ENCODE results near the gene NXN.
"Not testable (repeated sequence)": the region's sequence is repeated elsewhere in the genome, so short reads cannot be mapped to it uniquely, and the experiment has no call there.

Gene NXN

DNA sequence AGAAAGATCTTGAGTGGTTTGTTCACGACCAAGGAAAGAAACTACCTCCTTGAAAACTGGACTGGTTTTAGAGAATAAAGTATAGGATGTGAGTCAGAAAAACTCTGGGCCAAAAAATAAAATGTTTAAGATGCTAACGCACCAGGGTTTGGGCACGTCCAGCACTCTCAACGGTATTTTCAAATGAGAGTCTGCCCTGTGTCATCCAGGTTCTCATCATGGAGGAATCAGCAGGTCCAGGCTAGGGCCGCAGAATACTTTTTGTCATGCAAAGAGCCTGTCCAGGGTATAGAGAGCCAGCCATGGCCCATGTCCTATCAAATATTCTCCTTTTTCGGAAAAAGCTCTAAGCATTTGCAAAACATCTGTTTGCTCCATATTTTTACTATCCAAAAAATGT, 2.4 kb downstream of the NXN start:
- peaks cover 8% of the 10 kb centered on the region for H3K27me3 ChIP-seq (ENCODE audit: insufficient read depth, poor library complexity, severe bottlenecking)
- no peak for TF ChIP-seq POLR2AphosphoS5 (IDR thresholded peaks at IDR 0.05; ENCODE audit: low read depth)
- TF ChIP-seq, protein P1, sequence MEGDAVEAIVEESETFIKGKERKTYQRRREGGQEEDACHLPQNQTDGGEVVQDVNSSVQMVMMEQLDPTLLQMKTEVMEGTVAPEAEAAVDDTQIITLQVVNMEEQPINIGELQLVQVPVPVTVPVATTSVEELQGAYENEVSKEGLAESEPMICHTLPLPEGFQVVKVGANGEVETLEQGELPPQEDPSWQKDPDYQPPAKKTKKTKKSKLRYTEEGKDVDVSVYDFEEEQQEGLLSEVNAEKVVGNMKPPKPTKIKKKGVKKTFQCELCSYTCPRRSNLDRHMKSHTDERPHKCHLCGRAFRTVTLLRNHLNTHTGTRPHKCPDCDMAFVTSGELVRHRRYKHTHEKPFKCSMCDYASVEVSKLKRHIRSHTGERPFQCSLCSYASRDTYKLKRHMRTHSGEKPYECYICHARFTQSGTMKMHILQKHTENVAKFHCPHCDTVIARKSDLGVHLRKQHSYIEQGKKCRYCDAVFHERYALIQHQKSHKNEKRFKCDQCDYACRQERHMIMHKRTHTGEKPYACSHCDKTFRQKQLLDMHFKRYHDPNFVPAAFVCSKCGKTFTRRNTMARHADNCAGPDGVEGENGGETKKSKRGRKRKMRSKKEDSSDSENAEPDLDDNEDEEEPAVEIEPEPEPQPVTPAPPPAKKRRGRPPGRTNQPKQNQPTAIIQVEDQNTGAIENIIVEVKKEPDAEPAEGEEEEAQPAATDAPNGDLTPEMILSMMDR (IDR thresholded peaks at IDR 0.05; ENCODE audit: insufficient read depth, low read length) = no peak
- no peak for TF ChIP-seq SPI1 (IDR thresholded peaks at IDR 0.05; ENCODE audit: borderline replicate concordance, low read depth)
- no peak for TF ChIP-seq GABPA (IDR thresholded peaks at IDR 0.05; ENCODE audit: low read depth)
- TF ChIP-seq, protein P2, sequence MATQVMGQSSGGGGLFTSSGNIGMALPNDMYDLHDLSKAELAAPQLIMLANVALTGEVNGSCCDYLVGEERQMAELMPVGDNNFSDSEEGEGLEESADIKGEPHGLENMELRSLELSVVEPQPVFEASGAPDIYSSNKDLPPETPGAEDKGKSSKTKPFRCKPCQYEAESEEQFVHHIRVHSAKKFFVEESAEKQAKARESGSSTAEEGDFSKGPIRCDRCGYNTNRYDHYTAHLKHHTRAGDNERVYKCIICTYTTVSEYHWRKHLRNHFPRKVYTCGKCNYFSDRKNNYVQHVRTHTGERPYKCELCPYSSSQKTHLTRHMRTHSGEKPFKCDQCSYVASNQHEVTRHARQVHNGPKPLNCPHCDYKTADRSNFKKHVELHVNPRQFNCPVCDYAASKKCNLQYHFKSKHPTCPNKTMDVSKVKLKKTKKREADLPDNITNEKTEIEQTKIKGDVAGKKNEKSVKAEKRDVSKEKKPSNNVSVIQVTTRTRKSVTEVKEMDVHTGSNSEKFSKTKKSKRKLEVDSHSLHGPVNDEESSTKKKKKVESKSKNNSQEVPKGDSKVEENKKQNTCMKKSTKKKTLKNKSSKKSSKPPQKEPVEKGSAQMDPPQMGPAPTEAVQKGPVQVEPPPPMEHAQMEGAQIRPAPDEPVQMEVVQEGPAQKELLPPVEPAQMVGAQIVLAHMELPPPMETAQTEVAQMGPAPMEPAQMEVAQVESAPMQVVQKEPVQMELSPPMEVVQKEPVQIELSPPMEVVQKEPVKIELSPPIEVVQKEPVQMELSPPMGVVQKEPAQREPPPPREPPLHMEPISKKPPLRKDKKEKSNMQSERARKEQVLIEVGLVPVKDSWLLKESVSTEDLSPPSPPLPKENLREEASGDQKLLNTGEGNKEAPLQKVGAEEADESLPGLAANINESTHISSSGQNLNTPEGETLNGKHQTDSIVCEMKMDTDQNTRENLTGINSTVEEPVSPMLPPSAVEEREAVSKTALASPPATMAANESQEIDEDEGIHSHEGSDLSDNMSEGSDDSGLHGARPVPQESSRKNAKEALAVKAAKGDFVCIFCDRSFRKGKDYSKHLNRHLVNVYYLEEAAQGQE (IDR thresholded peaks at IDR 0.05; ENCODE audit: insufficient replicate concordance, low read depth) = no peak
- no peak overlapping the region for H3K27ac ChIP-seq (replicated peaks)
- DNase-seq (ENCODE audit: low read depth in 1 of 2, low spot score in 1 of 2) = no peak
- H3K4me3 ChIP-seq (replicated peaks; ENCODE audit: insufficient read depth, low read length) = no peak overlapping the region

DNA sequence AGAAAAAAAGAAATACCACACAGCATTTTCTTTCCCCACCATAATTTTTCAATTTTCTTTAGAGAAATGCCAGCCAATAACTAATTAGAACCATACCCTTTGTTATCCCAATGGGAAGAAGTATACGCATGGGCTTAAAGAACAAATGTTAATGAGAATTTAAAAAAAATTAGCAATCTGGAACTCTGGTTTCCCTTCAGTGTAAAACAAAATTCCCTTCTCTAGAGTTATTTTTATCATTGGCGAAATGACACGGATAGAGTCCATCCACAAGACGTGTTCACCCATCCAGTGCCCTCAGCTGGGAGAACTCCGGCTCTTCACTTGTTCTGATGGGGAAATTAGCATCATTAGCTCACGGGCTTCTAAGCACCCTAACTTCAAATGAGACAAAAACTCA, 3.3 kb downstream of the NXN start:
- no peak for TF ChIP-seq POLR2AphosphoS5 (IDR thresholded peaks at IDR 0.05; ENCODE audit: low read depth)
- TF ChIP-seq GABPA (IDR thresholded peaks at IDR 0.05; ENCODE audit: low read depth) = no peak
- TF ChIP-seq SPI1 (IDR thresholded peaks at IDR 0.05; ENCODE audit: borderline replicate concordance, low read depth) = no peak
- no peak overlapping the region for H3K27ac ChIP-seq (replicated peaks)
- peaks cover 8% of the 10 kb centered on the region for H3K27me3 ChIP-seq (ENCODE audit: insufficient read depth, poor library complexity, severe bottlenecking)
- no peak overlapping the region for H3K4me3 ChIP-seq (replicated peaks; ENCODE audit: insufficient read depth, low read length)
- DNase-seq (ENCODE audit: low read depth in 1 of 2, low spot score in 1 of 2) = no peak

DNA sequence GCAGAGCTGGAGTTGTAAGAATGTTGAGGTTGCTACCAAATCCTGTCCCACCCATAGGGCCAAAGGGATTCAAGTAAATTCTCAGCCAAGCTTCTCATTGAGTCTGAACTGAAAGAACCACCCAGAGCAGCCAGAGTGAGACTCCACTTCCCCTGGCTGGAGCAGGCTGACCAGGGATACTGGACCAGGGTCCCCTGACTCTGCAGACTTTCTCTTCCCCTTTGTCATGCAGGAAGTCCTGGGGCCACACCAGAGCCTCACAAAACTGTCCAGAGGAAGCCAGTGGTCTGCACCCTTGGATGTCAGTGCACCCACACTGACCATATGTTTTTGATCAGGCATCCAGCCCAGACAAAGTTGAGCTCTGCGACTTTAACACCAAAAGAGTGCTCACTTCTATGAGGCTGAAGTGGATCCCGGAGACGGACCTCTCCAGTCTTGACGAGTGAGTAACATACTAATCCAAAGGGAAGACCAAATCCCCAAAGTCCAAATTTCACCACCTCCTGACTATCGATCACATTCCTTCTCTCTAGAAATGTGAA, 4.1 kb downstream of the NXN start:
- Histone ChIP-seq H3K4me3 (replicated peaks; ENCODE audit: insufficient read depth, low read length) (no peak overlapping the region), H3K27ac (replicated peaks) (no peak overlapping the region), H3K27me3 (ENCODE audit: insufficient read depth, poor library complexity, severe bottlenecking) (peaks cover 8% of the 10 kb centered on the region)
- TF ChIP-seq, protein P2 (IDR thresholded peaks at IDR 0.05; ENCODE audit: insufficient replicate concordance, low read depth) = no peak
- no peak for TF ChIP-seq SPI1 (IDR thresholded peaks at IDR 0.05; ENCODE audit: borderline replicate concordance, low read depth)
- TF ChIP-seq POLR2AphosphoS5 (IDR thresholded peaks at IDR 0.05; ENCODE audit: low read depth) = no peak
- TF ChIP-seq, protein P1 (IDR thresholded peaks at IDR 0.05; ENCODE audit: insufficient read depth, low read length) = no peak
- no peak for TF ChIP-seq GABPA (IDR thresholded peaks at IDR 0.05; ENCODE audit: low read depth)
- no peak for DNase-seq (ENCODE audit: low read depth in 1 of 2, low spot score in 1 of 2)

DNA sequence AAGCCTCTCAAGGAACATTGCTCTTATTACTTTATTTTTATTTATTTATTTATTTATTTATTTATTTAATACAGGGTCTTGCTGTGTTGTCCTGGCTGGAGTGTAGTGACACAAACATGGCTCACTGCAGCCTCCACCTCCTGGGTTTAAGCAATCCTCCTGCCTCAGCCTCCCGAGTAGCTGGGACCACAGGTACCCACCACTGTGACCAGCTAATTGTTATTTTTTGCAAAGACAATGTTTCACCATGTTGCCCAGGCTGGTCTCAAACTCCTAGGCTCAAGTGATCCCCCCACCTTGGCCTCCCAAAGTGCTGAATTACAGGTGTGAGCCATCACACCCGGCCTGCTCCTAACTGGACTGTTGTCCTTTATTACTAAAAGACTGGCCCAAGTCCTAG, 4.8 kb downstream of the NXN start:
- DNase-seq (ENCODE audit: low read depth in 1 of 2, low spot score in 1 of 2); H3K27ac ChIP-seq (replicated peaks); H3K4me3 ChIP-seq (replicated peaks; ENCODE audit: insufficient read depth, low read length); H3K27me3 ChIP-seq (ENCODE audit: insufficient read depth, poor library complexity, severe bottlenecking): not testable (repeated sequence)

DNA sequence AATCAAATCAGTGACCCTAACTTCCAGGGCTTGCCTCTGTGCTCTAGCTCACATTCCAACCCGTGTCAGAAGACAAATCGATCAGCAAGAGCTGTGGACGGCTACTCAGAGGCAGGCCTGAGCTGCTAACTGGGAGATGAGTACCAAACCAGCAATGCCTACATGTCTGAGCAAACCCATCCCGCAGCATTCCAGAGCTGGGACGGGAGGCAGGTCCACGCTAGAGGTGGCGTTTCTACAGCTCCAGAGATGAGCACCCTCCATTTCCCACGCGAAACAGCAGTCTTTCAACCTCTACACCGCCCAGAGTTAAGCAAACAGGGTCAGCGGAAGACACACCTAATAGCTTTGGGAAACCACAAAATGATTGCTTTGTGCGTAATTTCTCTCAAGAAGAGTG, 6.5 kb downstream of the NXN start:
- no peak for TF ChIP-seq SPI1 (IDR thresholded peaks at IDR 0.05; ENCODE audit: borderline replicate concordance, low read depth)
- TF ChIP-seq POLR2AphosphoS5 (IDR thresholded peaks at IDR 0.05; ENCODE audit: low read depth) = no peak
- TF ChIP-seq, protein P2 (IDR thresholded peaks at IDR 0.05; ENCODE audit: insufficient replicate concordance, low read depth) = no peak
- TF ChIP-seq GABPA (IDR thresholded peaks at IDR 0.05; ENCODE audit: low read depth) = no peak
- TF ChIP-seq, protein P1 (IDR thresholded peaks at IDR 0.05; ENCODE audit: insufficient read depth, low read length) = no peak
- H3K27ac ChIP-seq (replicated peaks) = no peak overlapping the region
- no peak for DNase-seq (ENCODE audit: low read depth in 1 of 2, low spot score in 1 of 2)

DNA sequence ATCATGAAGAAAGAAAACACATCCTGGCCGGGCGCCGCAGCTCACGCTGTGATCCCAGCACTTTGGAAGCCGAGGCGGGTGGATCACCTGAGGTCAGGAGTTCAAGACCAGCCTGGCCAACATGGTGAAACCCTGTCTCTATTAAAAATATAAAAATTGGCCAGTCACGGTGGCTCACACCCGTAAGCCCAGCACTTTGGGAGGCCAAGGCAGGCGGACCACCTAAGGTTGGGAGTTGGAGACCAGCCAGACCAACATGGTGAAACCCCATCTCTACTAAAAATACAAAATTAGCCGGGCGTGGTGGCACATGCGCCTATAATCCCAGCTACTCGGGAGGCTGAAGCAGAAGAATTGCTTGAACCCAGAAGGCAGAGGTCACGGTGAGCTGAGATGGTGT, 7.7 kb downstream of the NXN start:
- not testable (repeated sequence) for DNase-seq (ENCODE audit: low read depth in 1 of 2, low spot score in 1 of 2); H3K4me3 ChIP-seq (replicated peaks; ENCODE audit: insufficient read depth, low read length); H3K27me3 ChIP-seq (ENCODE audit: insufficient read depth, poor library complexity, severe bottlenecking); H3K27ac ChIP-seq (replicated peaks)

More for the DNA sequence above, 6.5 kb downstream of the NXN start:
- Histone ChIP-seq H3K4me3 (replicated peaks; ENCODE audit: insufficient read depth, low read length) (no peak overlapping the region), H3K27me3 (ENCODE audit: insufficient read depth, poor library complexity, severe bottlenecking) (peaks cover 6% of the 10 kb centered on the region)

Measured in HL-60 (cell line).